Activated CD4-positive, alpha-beta memory T cell treated with anti-CD3 and anti-CD28 coated beads for 36 hours (primary cell): ENCODE results near the gene TBL1X. TPM values are rescaled to one million over a fixed set of nuclear protein-coding genes. Genes with fewer than 3 reads are reported as not detected.

Source experiments
- CTCF ChIA-PET: fragments of 350-600 bp; sonication (Branson Sonifier 250); formaldehyde crosslinking; loops from one replicate; lab custom pipeline; 2021; ENCODE audit warnings: antibody characterized with exemption, inconsistent platforms; lab: Charles Lee
- POLR2A ChIA-PET: fragments of 350-600 bp; sonication (Branson Sonifier 250); formaldehyde crosslinking; loops from one replicate; lab custom pipeline; 2021; ENCODE audit warnings: antibody characterized with exemption; lab: Charles Lee
- DNase-seq: peaks from one replicate; pipeline ENCODE4 v3.0.0-alpha.2; 2020
- H3K27ac Mint-ChIP-seq: one replicate; pipeline ENCODE4 v1.8.0; 2021; ENCODE audit warnings: mixed read lengths
- H3K27me3 Mint-ChIP-seq: one replicate; pipeline ENCODE4 v1.8.0; 2021; ENCODE audit warnings: mixed read lengths
- H3K36me3 Mint-ChIP-seq: one replicate; pipeline ENCODE4 v1.8.0; 2021; ENCODE audit warnings: mixed read lengths
- H3K4me1 Mint-ChIP-seq: one replicate; pipeline ENCODE4 v1.8.0; 2021; ENCODE audit warnings: low read depth, mixed read lengths
- H3K4me3 Mint-ChIP-seq: one replicate; pipeline ENCODE4 v1.8.0; 2021; ENCODE audit warnings: mild to moderate bottlenecking, mixed read lengths
- H3K9me3 Mint-ChIP-seq: one replicate; pipeline ENCODE4 v1.8.0; 2021; ENCODE audit warnings: mixed read lengths
- intact Hi-C: fragments of 100-400 bp; cut with micrococcal nuclease; formaldehyde crosslinking; loops from one replicate; pipeline ENCODE4 v1.15.1; 2023
- total RNA-seq, 2 experiments: library from RNA; stranded (reverse); gene quantifications; one replicate each; pipeline ENCODE4 v1.2.3, GENCODE V29; 2021

The TBL1X gene
- total RNA-seq, 2 experiments from 2014 or later, result 21.1 to 23.5 TPM

GRCh38 chrX:9654929-9655328, 190.1 kb downstream of the TBL1X start:
- CTCF ChIA-PET, result no interaction called here
- H3K27ac Mint-ChIP-seq, result no peak overlapping the region
- H3K36me3 Mint-ChIP-seq, result peaks cover 16% of the 10 kb centered on the region
- no peaks in the 10 kb centered on the region for H3K27me3 Mint-ChIP-seq
- no peak for DNase-seq
- POLR2A ChIA-PET, result no interaction called here
- no peaks in the 10 kb centered on the region for H3K4me1 Mint-ChIP-seq
- H3K9me3 Mint-ChIP-seq, result no peaks in the 10 kb centered on the region
- intact Hi-C loops, result no loop called here
- H3K4me3 Mint-ChIP-seq, result no peak overlapping the region

GRCh38 chrX:9656277-9656676, 191.4 kb downstream of the TBL1X start:
- DNase-seq, result no peak
- ChIA-PET POLR2A (no interaction called here), CTCF (no interaction called here)
- intact Hi-C loops, result no loop called here
- Mint-ChIP-seq H3K36me3 (peaks cover 16% of the 10 kb centered on the region), H3K27ac (no peak overlapping the region), H3K27me3 (no peaks in the 10 kb centered on the region), H3K4me1 (no peaks in the 10 kb centered on the region), H3K9me3 (no peaks in the 10 kb centered on the region), H3K4me3 (no peak overlapping the region)

- no peak for DNase-seq
- ChIA-PET POLR2A (no interaction called here), CTCF (no interaction called here)
- Mint-ChIP-seq H3K36me3 (peaks cover 16% of the 10 kb centered on the region), H3K27me3 (no peaks in the 10 kb centered on the region), H3K4me3 (no peak overlapping the region), H3K9me3 (no peaks in the 10 kb centered on the region), H3K27ac (no peak overlapping the region), H3K4me1 (no peaks in the 10 kb centered on the region)
- intact Hi-C loops, result no loop called here
Measured at GRCh38 chrX:9656871-9657270, 192.0 kb downstream of the TBL1X start.

- no peak for DNase-seq
- ChIA-PET POLR2A (no interaction called here), CTCF (no interaction called here)
- intact Hi-C loops, result no loop called here
- Mint-ChIP-seq H3K9me3 (no peaks in the 10 kb centered on the region), H3K36me3 (peaks cover 16% of the 10 kb centered on the region), H3K27me3 (no peaks in the 10 kb centered on the region), H3K4me1 (no peaks in the 10 kb centered on the region), H3K4me3 (no peak overlapping the region), H3K27ac (no peak overlapping the region)
Measured at GRCh38 chrX:9657590-9658256, 192.9 kb downstream of the TBL1X start.

- intact Hi-C loops, result no loop called here
- Mint-ChIP-seq H3K4me1 (no peaks in the 10 kb centered on the region), H3K27me3 (no peaks in the 10 kb centered on the region), H3K4me3 (no peak overlapping the region), H3K27ac (no peak overlapping the region), H3K9me3 (no peaks in the 10 kb centered on the region), H3K36me3 (peaks cover 16% of the 10 kb centered on the region)
- CTCF ChIA-PET, result no interaction called here
- POLR2A ChIA-PET, result no interaction called here
- no peak for DNase-seq
Measured at GRCh38 chrX:9658409-9658808, 193.6 kb downstream of the TBL1X start.

GRCh38 chrX:9659571-9660195, 194.8 kb downstream of the TBL1X start:
- Mint-ChIP-seq H3K27ac (no peak overlapping the region), H3K27me3 (no peaks in the 10 kb centered on the region), H3K36me3 (peaks cover 11% of the 10 kb centered on the region), H3K9me3 (no peaks in the 10 kb centered on the region), H3K4me3 (no peak overlapping the region), H3K4me1 (no peaks in the 10 kb centered on the region)
- POLR2A ChIA-PET, result no interaction called here
- DNase-seq, result no peak
- intact Hi-C loops, result no loop called here
- CTCF ChIA-PET, result no interaction called here

GRCh38 chrX:9662148-9662547, 197.3 kb downstream of the TBL1X start:
- Mint-ChIP-seq H3K4me1 (no peaks in the 10 kb centered on the region), H3K4me3 (no peak overlapping the region), H3K27ac (no peak overlapping the region), H3K27me3 (no peaks in the 10 kb centered on the region), H3K9me3 (no peaks in the 10 kb centered on the region), H3K36me3 (peaks cover 4% of the 10 kb centered on the region)
- CTCF ChIA-PET, result no interaction called here
- intact Hi-C loops, result no loop called here
- POLR2A ChIA-PET, result no interaction called here
- DNase-seq, result no peak

GRCh38 chrX:9663216-9663615, 198.4 kb downstream of the TBL1X start:
- POLR2A ChIA-PET, result no interaction called here
- intact Hi-C loops, result no loop called here
- Mint-ChIP-seq H3K36me3 (peaks cover 1% of the 10 kb centered on the region), H3K27me3 (no peaks in the 10 kb centered on the region), H3K27ac (no peak overlapping the region), H3K4me1 (no peaks in the 10 kb centered on the region), H3K4me3 (no peak overlapping the region), H3K9me3 (no peaks in the 10 kb centered on the region)
- DNase-seq, result no peak
- CTCF ChIA-PET, result no interaction called here

GRCh38 chrX:9664224-9664623, 199.4 kb downstream of the TBL1X start:
- H3K9me3 Mint-ChIP-seq, result no peaks in the 10 kb centered on the region
- CTCF ChIA-PET, result no interaction called here

GRCh38 chrX:9665113-9665512, 200.3 kb downstream of the TBL1X start:
- no peak for DNase-seq
- Mint-ChIP-seq H3K36me3 (no peaks in the 10 kb centered on the region), H3K27me3 (no peaks in the 10 kb centered on the region), H3K4me3 (no peak overlapping the region), H3K9me3 (no peaks in the 10 kb centered on the region), H3K27ac (no peak overlapping the region), H3K4me1 (no peaks in the 10 kb centered on the region)
- POLR2A ChIA-PET, result no interaction called here
- intact Hi-C loops, result no loop called here
- CTCF ChIA-PET, result no interaction called here

More at GRCh38 chrX:9664224-9664623, 199.4 kb downstream of the TBL1X start:
- H3K4me1 Mint-ChIP-seq, result no peaks in the 10 kb centered on the region
- no peaks in the 10 kb centered on the region for H3K27me3 Mint-ChIP-seq
- no peak for DNase-seq
- H3K27ac Mint-ChIP-seq, result no peak overlapping the region
- no peak overlapping the region for H3K4me3 Mint-ChIP-seq
- intact Hi-C loops, result no loop called here
- POLR2A ChIA-PET, result no interaction called here
- no peaks in the 10 kb centered on the region for H3K36me3 Mint-ChIP-seq

- intact Hi-C loops, result no loop called here
- peaks cover 5% of the 10 kb centered on the region for H3K36me3 Mint-ChIP-seq
- no peak overlapping the region for H3K27ac Mint-ChIP-seq
- no peak overlapping the region for H3K4me3 Mint-ChIP-seq
- POLR2A ChIA-PET, result no interaction called here
- no peaks in the 10 kb centered on the region for H3K9me3 Mint-ChIP-seq
- DNase-seq, result no peak
- CTCF ChIA-PET, result no interaction called here
- no peaks in the 10 kb centered on the region for H3K4me1 Mint-ChIP-seq
- H3K27me3 Mint-ChIP-seq, result no peaks in the 10 kb centered on the region
Measured at GRCh38 chrX:9668537-9668936, 203.7 kb downstream of the TBL1X start.

- POLR2A ChIA-PET, result no interaction called here
- intact Hi-C loops, result no loop called here
- no peaks in the 10 kb centered on the region for H3K4me1 Mint-ChIP-seq
- no peaks in the 10 kb centered on the region for H3K27me3 Mint-ChIP-seq
- H3K4me3 Mint-ChIP-seq, result no peak overlapping the region
- CTCF ChIA-PET, result interaction anchor here (0.6 kb wide), 1 partner anchor 1116 kb away, joined by 3 read pairs; no protein-coding TSS in a partner anchor
- H3K27ac Mint-ChIP-seq, result no peak overlapping the region
- peaks cover 5% of the 10 kb centered on the region for H3K36me3 Mint-ChIP-seq
- no peak for DNase-seq
- H3K9me3 Mint-ChIP-seq, result no peaks in the 10 kb centered on the region
Measured at GRCh38 chrX:9670136-9670814, 205.4 kb downstream of the TBL1X start.
